SU-DHL-6 (cell line): Measurements from ENCODE around the gene CASQ2.

Source experiments
- H2AFZ ChIP-seq: fragments of 200-600 bp; sonication (generic); 2 replicates; pipeline ENCODE4 v1.6.1; 2014; ENCODE audit warnings: low read depth, mild to moderate bottlenecking, moderate library complexity, mixed read lengths, antibody characterized with exemption, low read length; ENCODE audit not compliant: severe bottlenecking
- H3F3A ChIP-seq: fragments of 200-600 bp; shearing (Covaris generic); 2 replicates; pipeline ENCODE4 v1.6.0; 2016; ENCODE audit warnings: antibody characterized with exemption, mild to moderate bottlenecking; ENCODE audit not compliant: insufficient read depth
- H3K27ac ChIP-seq: fragments of 200-600 bp; sonication (generic); 2 replicates; pipeline ENCODE4 v1.5.1; 2016; ENCODE audit warnings: low read depth, mild to moderate bottlenecking, low read length, moderate library complexity, mixed read lengths
- H3K27me3 ChIP-seq: fragments of 200-600 bp; sonication (generic), shearing (Covaris generic); 2 replicates; pipeline ENCODE4 v1.6.0; 2014; ENCODE audit warnings: mild to moderate bottlenecking, low read length
- H3K36me3 ChIP-seq: fragments of 200-600 bp; sonication (generic); 2 replicates; pipeline ENCODE4 v1.6.1; 2014; ENCODE audit warnings: mild to moderate bottlenecking, low read length, mixed read lengths
- H3K4me2 ChIP-seq: fragments of 300-600, 200-600 bp; shearing (Covaris generic), sonication (generic); 2 replicates; pipeline ENCODE4 v1.6.0; 2014; ENCODE audit warnings: low read length, low read depth, mild to moderate bottlenecking; ENCODE audit not compliant: poor library complexity, severe bottlenecking
- H3K4me3 ChIP-seq: fragments of 200-600 bp; sonication (generic); 2 replicates; pipeline ENCODE4 v1.5.1; 2014; ENCODE audit warnings: antibody characterized with exemption, low read length, mild to moderate bottlenecking, mixed read lengths; ENCODE audit not compliant: insufficient read depth, poor library complexity, severe bottlenecking
- H3K79me2 ChIP-seq: fragments of 200-600 bp; sonication (generic); 2 replicates; pipeline ENCODE4 v1.6.1; 2014; ENCODE audit warnings: mild to moderate bottlenecking, low read length, moderate library complexity; ENCODE audit not compliant: insufficient read depth
- H3K9ac ChIP-seq: fragments of 200-600 bp; sonication (generic); 2 replicates; pipeline ENCODE4 v1.7.0; 2014; ENCODE audit warnings: mild to moderate bottlenecking, low read length
- H3K9me2 ChIP-seq: fragments of 200-600 bp; sonication (generic); replicated peaks from 2 replicates; pipeline ENCODE4 v1.6.1; 2014; ENCODE audit warnings: low read length; ENCODE audit not compliant: insufficient read depth
- H3K9me3 ChIP-seq: fragments of 200-600 bp; sonication (generic); 2 replicates; pipeline ENCODE4 v1.6.1; 2014; ENCODE audit warnings: low read length, mixed read lengths; ENCODE audit not compliant: insufficient read depth
- H4K20me1 ChIP-seq: fragments of 200-600 bp; sonication (generic); 2 replicates; pipeline ENCODE4 v1.6.1; 2014; ENCODE audit warnings: low read depth, mild to moderate bottlenecking, antibody characterized with exemption, low read length, moderate library complexity, mixed read lengths
- CTCF ChIP-seq: fragments of 200-600 bp; sonication (generic); IDR thresholded peaks from one replicate; pipeline ENCODE4 v1.5.1; 2017; ENCODE audit warnings: antibody characterized with exemption, mild to moderate bottlenecking, low read length, moderate library complexity; ENCODE audit not compliant: insufficient read depth, poor library complexity, severe bottlenecking
- EZH2phosphoT487 ChIP-seq: fragments of 200-600 bp; sonication (generic), shearing (Covaris generic); conservative IDR thresholded peaks from 2 replicates; pipeline ENCODE4 v1.6.1; 2018; ENCODE audit warnings: mild to moderate bottlenecking, antibody characterized with exemption, low read length, moderate library complexity, mixed read lengths

The CASQ2 gene

GRCh38 chr1:115732316-115732715 lies 36.2 kb downstream of the CASQ2 start:
- H2AFZ ChIP-seq: no peak overlapping the region
- no peaks in the 10 kb centered on the region for H3K79me2 ChIP-seq
- H3K4me3 ChIP-seq: no peak overlapping the region
- H3K9me3 ChIP-seq: no peaks in the 10 kb centered on the region
- H3K27ac ChIP-seq: no peak overlapping the region
- no peaks in the 10 kb centered on the region for H3F3A ChIP-seq
- no peaks in the 10 kb centered on the region for H3K27me3 ChIP-seq
- TF ChIP-seq EZH2phosphoT487 (no peak), CTCF (no peak)
- H4K20me1 ChIP-seq: no peaks in the 10 kb centered on the region
- H3K9ac ChIP-seq: no peak overlapping the region
- no peaks in the 10 kb centered on the region for H3K9me2 ChIP-seq
- no peaks in the 10 kb centered on the region for H3K36me3 ChIP-seq
- H3K4me2 ChIP-seq: no peak overlapping the region

- Histone ChIP-seq H2AFZ (no peak overlapping the region), H3K79me2 (no peaks in the 10 kb centered on the region), H3K27ac (no peak overlapping the region), H3F3A (no peaks in the 10 kb centered on the region), H4K20me1 (no peaks in the 10 kb centered on the region), H3K9ac (no peak overlapping the region), H3K9me2 (no peaks in the 10 kb centered on the region), H3K4me3 (no peak overlapping the region), H3K36me3 (no peaks in the 10 kb centered on the region), H3K4me2 (no peak overlapping the region), H3K9me3 (no peaks in the 10 kb centered on the region), H3K27me3 (no peaks in the 10 kb centered on the region)
- TF ChIP-seq EZH2phosphoT487: no peak
- no peak for TF ChIP-seq CTCF
These were observed 38.8 kb downstream of the CASQ2 start for GRCh38 chr1:115729756-115730155.

- TF ChIP-seq CTCF (no peak), EZH2phosphoT487 (no peak)
- no peak overlapping the region for H3K27ac ChIP-seq
- H3K79me2 ChIP-seq: no peaks in the 10 kb centered on the region
- H3K9ac ChIP-seq: no peak overlapping the region
- H3K4me3 ChIP-seq: no peak overlapping the region
- H3K4me2 ChIP-seq: no peak overlapping the region
- H2AFZ ChIP-seq: no peak overlapping the region
- H3K27me3 ChIP-seq: no peaks in the 10 kb centered on the region
- H3K36me3 ChIP-seq: no peaks in the 10 kb centered on the region
- no peaks in the 10 kb centered on the region for H4K20me1 ChIP-seq
- H3K9me3 ChIP-seq: no peaks in the 10 kb centered on the region
- no peaks in the 10 kb centered on the region for H3K9me2 ChIP-seq
- no peaks in the 10 kb centered on the region for H3F3A ChIP-seq
These were observed 40.2 kb downstream of the CASQ2 start for GRCh38 chr1:115728341-115728740.
